ENCODE results near the gene CDC42BPB. TPM values are rescaled to one million over a fixed set of nuclear protein-coding genes. Genes with fewer than 3 reads are reported as not detected.

Gene CDC42BPB
- total RNA-seq, 1 donor from 2014 or later: 96.5 TPM

DNA sequence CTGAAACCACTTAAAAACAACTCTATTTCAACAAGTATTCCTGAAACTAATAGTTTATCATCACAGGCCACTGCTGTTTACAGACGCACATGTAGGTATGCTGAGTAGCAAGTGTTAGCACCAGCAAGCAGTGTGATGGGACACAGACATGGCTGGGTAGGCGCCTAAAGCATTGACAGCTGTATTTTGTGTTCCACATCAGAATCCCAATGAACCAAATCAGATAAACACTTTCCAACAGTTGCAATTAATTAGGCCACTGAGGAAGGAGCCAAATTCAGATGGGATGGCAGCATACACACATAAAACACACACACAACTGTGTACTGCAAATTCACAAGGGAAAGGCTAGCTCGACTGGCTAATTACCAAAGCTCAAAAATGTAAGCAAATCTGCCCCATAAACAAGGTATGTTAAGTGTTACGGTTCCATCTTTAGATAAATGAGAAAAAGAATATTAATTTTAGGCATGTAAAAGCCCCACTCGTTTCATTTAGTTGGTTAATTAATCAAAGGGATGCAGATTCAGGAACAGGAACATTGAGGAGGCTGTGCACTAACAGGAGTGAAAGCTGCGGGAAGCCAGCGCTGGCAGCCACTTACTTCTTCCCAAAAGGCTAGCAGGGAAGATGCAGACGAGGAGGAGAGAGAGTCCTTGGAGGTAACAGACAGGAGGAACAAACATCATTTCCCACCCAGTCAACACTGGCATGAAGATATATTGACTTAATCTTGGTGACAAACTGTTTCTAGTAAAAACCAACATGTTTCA is 101.5 kb downstream of the CDC42BPB start:
- TF ChIP-seq, protein P1, sequence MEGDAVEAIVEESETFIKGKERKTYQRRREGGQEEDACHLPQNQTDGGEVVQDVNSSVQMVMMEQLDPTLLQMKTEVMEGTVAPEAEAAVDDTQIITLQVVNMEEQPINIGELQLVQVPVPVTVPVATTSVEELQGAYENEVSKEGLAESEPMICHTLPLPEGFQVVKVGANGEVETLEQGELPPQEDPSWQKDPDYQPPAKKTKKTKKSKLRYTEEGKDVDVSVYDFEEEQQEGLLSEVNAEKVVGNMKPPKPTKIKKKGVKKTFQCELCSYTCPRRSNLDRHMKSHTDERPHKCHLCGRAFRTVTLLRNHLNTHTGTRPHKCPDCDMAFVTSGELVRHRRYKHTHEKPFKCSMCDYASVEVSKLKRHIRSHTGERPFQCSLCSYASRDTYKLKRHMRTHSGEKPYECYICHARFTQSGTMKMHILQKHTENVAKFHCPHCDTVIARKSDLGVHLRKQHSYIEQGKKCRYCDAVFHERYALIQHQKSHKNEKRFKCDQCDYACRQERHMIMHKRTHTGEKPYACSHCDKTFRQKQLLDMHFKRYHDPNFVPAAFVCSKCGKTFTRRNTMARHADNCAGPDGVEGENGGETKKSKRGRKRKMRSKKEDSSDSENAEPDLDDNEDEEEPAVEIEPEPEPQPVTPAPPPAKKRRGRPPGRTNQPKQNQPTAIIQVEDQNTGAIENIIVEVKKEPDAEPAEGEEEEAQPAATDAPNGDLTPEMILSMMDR (IDR thresholded peaks at IDR 0.05): no peak
- no peak for DNase-seq (ENCODE audit: low spot score in 2 of 2)
- Histone ChIP-seq H3K4me3 (no peak overlapping the region), H3K27ac (no peak overlapping the region), H3K9me3 (no peaks in the 10 kb centered on the region), H3K36me3 (peaks cover 96 to 99% of the 10 kb centered on the region in 2 donors), H3K27me3 (no peaks in the 10 kb centered on the region), H3K4me1 (no peaks in the 10 kb centered on the region)
- intact Hi-C loops (cut with DNase I): no loop called here

DNA sequence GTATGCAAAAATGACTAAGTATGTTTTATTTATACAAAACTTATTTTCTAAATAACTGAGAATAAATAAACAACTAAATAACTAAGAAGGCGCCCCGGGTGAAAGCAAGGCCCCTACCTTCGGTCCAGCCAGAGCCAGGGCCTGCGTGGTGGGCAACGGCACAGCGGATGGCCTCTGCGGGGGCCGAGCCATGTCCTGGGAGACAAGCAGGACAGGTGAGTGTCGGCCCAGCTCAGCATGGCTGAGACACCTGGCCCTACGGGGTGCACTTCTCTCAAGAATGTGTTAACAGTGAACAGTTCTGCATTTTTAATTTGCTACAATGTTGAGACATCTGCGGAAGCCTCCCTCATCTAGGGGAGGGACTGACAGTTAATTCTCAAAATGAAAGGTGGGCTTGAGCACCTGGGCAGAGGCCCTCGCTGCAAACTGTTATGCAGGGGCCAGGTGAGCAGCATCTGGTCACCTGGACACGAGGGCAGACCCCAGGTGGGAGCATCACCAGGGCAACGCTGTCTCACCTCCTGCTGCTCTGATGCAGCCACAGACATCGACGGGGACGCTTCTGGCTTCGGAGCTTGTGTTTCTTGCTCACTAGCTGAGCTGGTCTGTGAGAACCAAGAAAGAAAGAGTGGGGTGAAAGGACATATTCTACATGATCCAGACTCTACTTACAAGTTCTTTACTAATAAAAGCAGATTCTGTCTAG is 103.1 kb downstream of the CDC42BPB start:
- Histone ChIP-seq H3K9me3 (no peaks in the 10 kb centered on the region), H3K4me1 (peaks cover 9 to 10% of the 10 kb centered on the region in 2 donors), H3K36me3 (peaks cover 97 to 99% of the 10 kb centered on the region in 2 donors), H3K27me3 (no peaks in the 10 kb centered on the region), H3K27ac (no peak overlapping the region), H3K4me3 (no peak overlapping the region)
- TF ChIP-seq, protein P1 (IDR thresholded peaks at IDR 0.05): no peak
- intact Hi-C loops (cut with DNase I): no loop called here
- no peak for DNase-seq (ENCODE audit: low spot score in 2 of 2)

DNA sequence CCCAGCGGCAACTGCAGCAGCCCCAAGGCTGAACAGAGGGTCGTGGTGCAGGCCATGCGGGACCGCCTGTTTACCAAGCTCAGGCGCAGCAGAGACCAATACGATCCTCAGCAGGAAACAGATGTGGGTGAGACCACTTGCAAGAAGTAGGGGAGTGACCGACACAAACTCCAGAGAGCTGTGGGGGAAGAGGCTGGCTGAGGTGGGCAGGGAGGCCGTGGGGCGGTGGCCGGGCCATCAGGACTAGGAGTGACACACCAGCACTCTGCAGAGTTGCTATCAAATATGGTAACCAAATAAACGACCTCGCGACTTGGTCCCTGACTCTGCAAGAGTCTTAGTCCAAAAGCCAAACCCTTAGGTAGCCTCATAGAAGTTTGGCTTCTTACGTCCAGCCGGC is 104.2 kb downstream of the CDC42BPB start:
- Histone ChIP-seq H3K27ac (no peak overlapping the region), H3K4me3 (no peak overlapping the region), H3K4me1 (peaks cover 9 to 10% of the 10 kb centered on the region in 2 donors), H3K27me3 (no peaks in the 10 kb centered on the region), H3K9me3 (no peaks in the 10 kb centered on the region), H3K36me3 (peaks cover 93 to 95% of the 10 kb centered on the region in 2 donors)
- no peak for DNase-seq (ENCODE audit: low spot score in 2 of 2)
- TF ChIP-seq, protein P1 (IDR thresholded peaks at IDR 0.05): no peak
- intact Hi-C loops (cut with DNase I): no loop called here

DNA sequence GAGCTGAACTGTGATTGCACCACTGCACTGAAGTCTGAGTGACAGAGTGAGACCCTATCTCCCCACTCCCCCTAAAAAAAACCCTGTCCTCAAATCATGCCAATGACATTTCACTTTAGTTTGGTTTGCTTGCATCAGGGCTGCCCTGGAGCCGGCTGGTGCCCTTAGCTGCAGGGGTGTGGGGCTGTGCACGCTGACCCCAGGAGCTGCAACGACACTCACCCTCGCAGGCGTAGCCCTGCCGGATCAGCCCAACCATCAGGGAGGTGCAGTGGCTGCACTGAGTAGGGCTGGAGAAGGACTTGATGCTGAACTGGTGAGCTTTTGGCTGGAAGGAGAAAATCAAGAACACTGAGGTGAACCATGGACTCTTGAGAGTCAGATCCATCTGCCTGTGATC is 105.1 kb downstream of the CDC42BPB start:
- H3K36me3 ChIP-seq: peaks cover 91 to 93% of the 10 kb centered on the region in 2 donors
- intact Hi-C loops (cut with DNase I): no loop called here
- no peaks in the 10 kb centered on the region for H3K27me3 ChIP-seq
- no peak overlapping the region for H3K27ac ChIP-seq
- TF ChIP-seq, protein P1 (IDR thresholded peaks at IDR 0.05): no peak
- H3K4me1 ChIP-seq: peaks cover 9 to 10% of the 10 kb centered on the region in 2 donors
- no peak for DNase-seq (ENCODE audit: low spot score in 2 of 2)
- no peaks in the 10 kb centered on the region for H3K9me3 ChIP-seq
- H3K4me3 ChIP-seq: no peak overlapping the region

DNA sequence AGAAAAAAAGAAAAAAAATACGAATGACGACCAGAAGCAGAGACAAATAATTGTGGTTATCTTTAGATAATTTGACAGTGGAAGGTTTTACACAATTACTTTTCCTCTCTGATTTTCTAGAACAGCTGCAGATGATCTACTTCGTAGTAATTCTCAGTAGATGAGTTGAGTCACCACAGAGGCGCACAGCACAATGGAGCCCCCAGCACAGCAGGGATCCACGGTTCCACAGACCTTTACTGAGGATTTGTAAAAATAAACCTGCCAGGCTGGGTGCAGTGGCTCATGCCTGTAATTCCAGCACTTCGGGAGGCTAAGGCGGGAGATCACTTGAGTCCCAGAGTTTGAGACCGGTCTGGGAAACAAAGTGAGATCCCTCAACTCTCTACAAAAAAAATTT is 105.5 kb downstream of the CDC42BPB start:
- intact Hi-C loops (cut with DNase I): no loop called here
- Histone ChIP-seq H3K27ac (no peak overlapping the region), H3K4me1 (peaks cover 9 to 10% of the 10 kb centered on the region in 2 donors), H3K4me3 (no peak overlapping the region), H3K27me3 (no peaks in the 10 kb centered on the region), H3K36me3 (peaks cover 91 to 94% of the 10 kb centered on the region in 2 donors), H3K9me3 (no peaks in the 10 kb centered on the region)
- DNase-seq (ENCODE audit: low spot score in 2 of 2): no peak
- TF ChIP-seq, protein P1 (IDR thresholded peaks at IDR 0.05): no peak

Data from ascending aorta (tissue), 2 donors.